B cell (primary cell): Measurements from ENCODE around the gene CLEC11A. TPM values are rescaled to one million over a fixed set of nuclear protein-coding genes. Genes with fewer than 3 reads are reported as not detected.

Source experiments
- ATAC-seq: fragments of 200-7000 bp; cut with Tn5 transposase; one replicate; pipeline ENCODE4 v1.10.0; 2021; ENCODE audit warnings: low read depth, mild to moderate bottlenecking, moderate number of reproducible peaks, moderate library complexity
- CTCF ChIA-PET: fragments of 350-600 bp; sonication (Branson Sonifier 250); formaldehyde crosslinking; loops from one replicate; lab custom pipeline; 2021; ENCODE audit warnings: antibody characterized with exemption, inconsistent platforms; lab: Charles Lee
- POLR2A ChIA-PET: fragments of 350-600 bp; sonication (Branson Sonifier 250); formaldehyde crosslinking; loops from one replicate; lab custom pipeline; 2021; ENCODE audit warnings: antibody characterized with exemption; lab: Charles Lee
- DNase-seq: peaks from one replicate; pipeline ENCODE4 v3.0.0; 2013
- H2AFZ ChIP-seq: 2 replicates; pipeline ENCODE4 v1.6.1; 2012; ENCODE audit warnings: mild to moderate bottlenecking, low read depth, low read length; ENCODE audit not compliant: insufficient read depth, poor library complexity, severe bottlenecking
- H3K27ac ChIP-seq, 2 donors: 1 replicate in 1 of 2; 2 replicates in 1 of 2; pipeline ENCODE4 v1.5.1; 2012 to 2013; ENCODE audit warnings: low read length in 2 of 2, mild to moderate bottlenecking in 2 of 2, moderate library complexity in 1 of 2
- H3K27me3 ChIP-seq, 4 experiments: fragments of 200-600 bp in 1 of 4; sonication (generic) in 1 of 4; replicated peaks in 1 of 4; 1 replicate in 2 of 4; 2 replicates in 2 of 4; pipeline versions ENCODE4 v1.6.1 to v1.7.0; 2013 to 2016; ENCODE audit warnings: low read length in 3 of 4, mild to moderate bottlenecking in 2 of 4, mixed read lengths in 1 of 4, moderate library complexity in 1 of 4; ENCODE audit not compliant: insufficient read depth in 4 of 4, control insufficient read depth in 3 of 4; ENCODE audit errors: control extremely low read depth in 1 of 4
- H3K36me3 ChIP-seq, 2 experiments: replicated peaks in 1 of 2; 1 replicate in 1 of 2; 2 replicates in 1 of 2; pipeline versions ENCODE4 v1.6.1 to v1.7.1; 2013; ENCODE audit warnings: low read length in 1 of 2; ENCODE audit not compliant: insufficient read depth in 2 of 2, control insufficient read depth in 1 of 2; ENCODE audit errors: control extremely low read depth in 1 of 2, extremely low read depth in 1 of 2
- H3K4me1 ChIP-seq, 2 donors: fragments of 200-600 bp in 1 of 2; sonication (generic) in 1 of 2; 1 replicate in 1 of 2; 2 replicates in 1 of 2; pipeline versions ENCODE4 v1.5.1 to v1.6.1; 2013 to 2017; ENCODE audit warnings: low read length in 2 of 2; ENCODE audit not compliant: control insufficient read depth in 2 of 2, insufficient read depth in 2 of 2
- H3K4me2 ChIP-seq: replicated peaks from 2 replicates; pipeline ENCODE3; 2012; ENCODE audit warnings: mild to moderate bottlenecking, low read depth, low read length; ENCODE audit not compliant: poor library complexity, severe bottlenecking
- H3K4me3 ChIP-seq, 5 experiments: fragments of 200-600 bp in 1 of 5; sonication (generic) in 1 of 5; 1 replicate in 3 of 5; 2 replicates in 2 of 5; pipeline versions ENCODE4 v1.5.1 to v1.7.0; 2011 to 2016; ENCODE audit warnings: low read length in 4 of 5, mild to moderate bottlenecking in 4 of 5, low read depth in 2 of 5, control low read depth in 1 of 5, moderate library complexity in 1 of 5; ENCODE audit not compliant: insufficient read depth in 1 of 5; ENCODE audit errors: control extremely low read depth in 1 of 5, extremely low read depth in 1 of 5
- H3K79me2 ChIP-seq: fragments of 200-600 bp; sonication (generic); one replicate; pipeline ENCODE4 v1.6.0; 2016; ENCODE audit warnings: low read length; ENCODE audit not compliant: control insufficient read depth, insufficient read depth
- H3K9ac ChIP-seq: fragments of 200-600 bp; sonication (generic); 2 replicates; pipeline ENCODE4 v1.6.1; 2017; ENCODE audit warnings: mild to moderate bottlenecking, low read length, moderate library complexity
- H3K9me3 ChIP-seq, 3 donors: one replicate each; pipeline versions ENCODE4 v1.6.1 to v1.7.1; 2013; ENCODE audit warnings: low read length in 2 of 3; ENCODE audit not compliant: control insufficient read depth in 2 of 3, insufficient read depth in 1 of 3; ENCODE audit errors: control extremely low read depth in 1 of 3
- H4K20me1 ChIP-seq: 2 replicates; pipeline ENCODE4 v1.6.0; 2012; ENCODE audit warnings: mild to moderate bottlenecking, low read length; ENCODE audit not compliant: insufficient read depth, control insufficient read depth, poor library complexity, severe bottlenecking
- H3K27ac Mint-ChIP-seq: one replicate; pipeline ENCODE4 v1.8.0; 2021; ENCODE audit warnings: mixed read lengths
- H3K27me3 Mint-ChIP-seq: one replicate; pipeline ENCODE4 v1.8.0; 2021; ENCODE audit warnings: mixed read lengths
- H3K4me1 Mint-ChIP-seq: one replicate; pipeline ENCODE4 v1.8.0; 2021; ENCODE audit warnings: mixed read lengths
- H3K4me3 Mint-ChIP-seq: one replicate; pipeline ENCODE4 v1.8.0; 2021; ENCODE audit warnings: mixed read lengths
- H3K9me3 Mint-ChIP-seq: one replicate; pipeline ENCODE4 v1.8.0; 2022; ENCODE audit warnings: mixed read lengths; ENCODE audit not compliant: insufficient read depth
- CTCF ChIP-seq: fragments of 200-600 bp; IDR thresholded peaks from one replicate; pipeline ENCODE4 v1.8.0; 2022; ENCODE audit warnings: antibody characterized with exemption, mild to moderate bottlenecking
- EZH2 ChIP-seq: IDR thresholded peaks from 2 replicates; pipeline ENCODE4 v1.6.1; 2012; ENCODE audit warnings: borderline replicate concordance, low read depth, mild to moderate bottlenecking, moderate library complexity, low read length; ENCODE audit not compliant: insufficient read depth, poor library complexity, severe bottlenecking
- WGBS: methylation state at CpG from one replicate; pipeline ENCODE4 v1.1.5; 2013; ENCODE audit warnings: missing lambda C conversion rate; ENCODE audit not compliant: insufficient coverage; 5-methylcytosine and 5-hydroxymethylcytosine counted together
- intact Hi-C: fragments of 100-400 bp; cut with micrococcal nuclease; formaldehyde crosslinking; loops from one replicate; pipeline ENCODE4 v1.10.0; 2022
- polyA plus RNA-seq: library from polyadenylated mRNA; depleted of rRNA; stranded (reverse); fragments of >200 nt; gene quantifications from 2 replicates; pipeline ENCODE4 v1.2.3, GENCODE V29; 2012
- total RNA-seq, 2 donors: library from RNA; stranded (reverse); fragments of 120-200 nt in 1 of 2; gene quantifications; 1 replicate in 1 of 2; 2 replicates in 1 of 2; pipeline versions ENCODE4 v1.2.3 to v1.2.4, GENCODE V29; 2013 to 2022

Gene CLEC11A
- total and polyA plus RNA-seq, 2 donors (not counting 1 experiment from before 2014, with no cell fraction given) = 0.52 to 1.6 TPM

- Histone ChIP-seq H3K9ac (no peak overlapping the region), H3K27me3 (peaks cover 0 to 41% (median 7%) of the 10 kb centered on the region in 4 experiments), H3K27ac (no peak overlapping the region), H4K20me1 (no peaks in the 10 kb centered on the region), H2AFZ (no peak overlapping the region), H3K36me3 (no peaks in the 10 kb centered on the region), H3K4me1 (no peaks in the 10 kb centered on the region), H3K4me3 (no peak overlapping the region), H3K4me2 (no peak overlapping the region), H3K9me3 (peaks cover 0 to 10% (median 0%) of the 10 kb centered on the region in 3 donors), H3K79me2 (no peaks in the 10 kb centered on the region)
- WGBS = 95% methylated on average over 3 of the region's 5 CpGs
- no peak for DNase-seq
- no peak for ATAC-seq
- intact Hi-C loops = no loop called here
- TF ChIP-seq CTCF = no peak
- no peak for TF ChIP-seq EZH2
- no peaks in the 10 kb centered on the region for H3K4me1 Mint-ChIP-seq
- CTCF ChIA-PET = no interaction called here
- H3K4me3 Mint-ChIP-seq = no peak overlapping the region
- no peaks in the 10 kb centered on the region for H3K9me3 Mint-ChIP-seq
- H3K27ac Mint-ChIP-seq = no peak overlapping the region
- peaks cover 43% of the 10 kb centered on the region for H3K27me3 Mint-ChIP-seq
- POLR2A ChIA-PET = no interaction called here
Observed at GRCh38 chr19:50706387-50706786, 16.8 kb upstream of the CLEC11A start.

GRCh38 chr19:50708179-50708879, 14.8 kb upstream of the CLEC11A start:
- Histone ChIP-seq H3K27ac (no peak overlapping the region), H3K36me3 (no peaks in the 10 kb centered on the region), H3K27me3 (peaks cover 0 to 29% (median 3%) of the 10 kb centered on the region in 4 experiments), H3K4me3 (no peak overlapping the region), H3K9me3 (peaks cover 0 to 10% (median 0%) of the 10 kb centered on the region in 3 donors), H2AFZ (no peak overlapping the region), H3K4me1 (no peaks in the 10 kb centered on the region), H3K4me2 (no peak overlapping the region), H3K9ac (no peak overlapping the region), H3K79me2 (no peaks in the 10 kb centered on the region), H4K20me1 (no peaks in the 10 kb centered on the region)
- Mint-ChIP-seq H3K4me1 (no peaks in the 10 kb centered on the region), H3K27me3 (peaks cover 51% of the 10 kb centered on the region), H3K4me3 (no peak overlapping the region), H3K27ac (no peak overlapping the region), H3K9me3 (no peaks in the 10 kb centered on the region)
- ATAC-seq (no peak), DNase-seq (no peak)
- TF ChIP-seq CTCF (no peak), EZH2 (no peak)
- WGBS = 73% methylated on average over 7 of the region's 12 CpGs
- intact Hi-C loops = no loop called here
- ChIA-PET CTCF (no interaction called here), POLR2A (no interaction called here)
